ENCODE results near the gene RPS14. TPM values are rescaled to one million over a fixed set of nuclear protein-coding genes. Genes with fewer than 3 reads are reported as not detected.

RPS14 gene
- total RNA-seq, 2 experiments from 2014 or later: 4,594 to 4,738 TPM

DNA sequence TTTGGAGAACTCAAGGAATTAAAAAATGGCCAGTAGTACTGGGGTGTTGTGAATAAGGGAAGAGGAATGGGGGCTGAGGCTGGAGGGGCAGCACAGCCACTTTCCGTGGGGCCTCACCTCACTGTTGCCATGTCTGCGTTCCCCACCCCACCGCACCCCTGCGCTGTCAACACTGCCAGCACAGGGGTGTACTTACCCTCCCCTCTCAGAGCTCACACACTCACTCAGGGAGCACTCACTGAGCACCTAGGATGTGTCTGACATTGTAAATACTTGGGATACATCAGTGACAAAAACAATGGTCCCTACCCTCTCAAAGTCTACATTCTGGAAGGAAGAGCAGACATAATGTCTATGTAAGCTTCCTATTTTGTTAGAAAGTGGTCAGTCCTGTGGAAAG lies 3.4 kb upstream of the RPS14 start:
- Mint-ChIP-seq H3K4me1 (ENCODE audit: low read depth) (peaks cover 20% of the 10 kb centered on the region), H3K9me3 (no peaks in the 10 kb centered on the region), H3K27me3 (ENCODE audit: low read depth) (no peaks in the 10 kb centered on the region), H3K36me3 (ENCODE audit: low read depth) (peaks cover 17% of the 10 kb centered on the region), H3K4me3 (no peak overlapping the region), H3K27ac (no peak overlapping the region)
- CTCF ChIA-PET: interaction anchor here (0.6 kb wide), 1 partner anchor 77 kb away, joined by 4 read pairs; no protein-coding TSS in a partner anchor
- DNase-seq: no peak
- intact Hi-C loops (cut with micrococcal nuclease): loop anchor here (10.0 kb wide), 1 partner anchor 1322 kb away; the partner anchor contains the start of gene G3BP1

GRCh38 chr5:150451594-150451993 lies 2.1 kb upstream of the RPS14 start:
- no peak overlapping the region for H3K4me3 Mint-ChIP-seq

GRCh38 chr5:150448952-150449516 lies 505 bp downstream of the RPS14 start:
- peak overlapping the region; percentile 99 for H3K27ac Mint-ChIP-seq
- H3K9me3 Mint-ChIP-seq: no peaks in the 10 kb centered on the region
- peaks cover 49% of the 10 kb centered on the region for H3K36me3 Mint-ChIP-seq (ENCODE audit: low read depth)
- peak; percentile 6 for DNase-seq
- H3K4me3 Mint-ChIP-seq: peak overlapping the region; percentile 93
- H3K27me3 Mint-ChIP-seq (ENCODE audit: low read depth): no peaks in the 10 kb centered on the region
- intact Hi-C loops (cut with micrococcal nuclease): loop anchor here (1.0 to 2.0 kb wide), 3 partner anchors 92 to 309 kb away; partner anchors contain the start of genes RBM22 and TCOF1
- CTCF ChIA-PET: interaction anchor here (0.6 to 2.6 kb wide), 3 partner anchors 11 to 617 kb away, joined by 3 to 28 read pairs (median 8); no protein-coding TSS in a partner anchor
- peaks cover 34% of the 10 kb centered on the region for H3K4me1 Mint-ChIP-seq (ENCODE audit: low read depth)

More at GRCh38 chr5:150451594-150451993, 2.1 kb upstream of the RPS14 start:
- Mint-ChIP-seq H3K9me3 (no peaks in the 10 kb centered on the region), H3K4me1 (ENCODE audit: low read depth) (peaks cover 21% of the 10 kb centered on the region), H3K27ac (no peak overlapping the region), H3K36me3 (ENCODE audit: low read depth) (peaks cover 30% of the 10 kb centered on the region), H3K27me3 (ENCODE audit: low read depth) (no peaks in the 10 kb centered on the region)
- CTCF ChIA-PET: interaction anchor here (0.7 to 0.9 kb wide), 2 partner anchors 36 to 90 kb away, joined by 4 to 6 read pairs; no protein-coding TSS in a partner anchor
- intact Hi-C loops (cut with micrococcal nuclease): loop anchor here (10.0 kb wide), 1 partner anchor 1323 kb away; the partner anchor contains the start of gene G3BP1
- DNase-seq: no peak

DNA sequence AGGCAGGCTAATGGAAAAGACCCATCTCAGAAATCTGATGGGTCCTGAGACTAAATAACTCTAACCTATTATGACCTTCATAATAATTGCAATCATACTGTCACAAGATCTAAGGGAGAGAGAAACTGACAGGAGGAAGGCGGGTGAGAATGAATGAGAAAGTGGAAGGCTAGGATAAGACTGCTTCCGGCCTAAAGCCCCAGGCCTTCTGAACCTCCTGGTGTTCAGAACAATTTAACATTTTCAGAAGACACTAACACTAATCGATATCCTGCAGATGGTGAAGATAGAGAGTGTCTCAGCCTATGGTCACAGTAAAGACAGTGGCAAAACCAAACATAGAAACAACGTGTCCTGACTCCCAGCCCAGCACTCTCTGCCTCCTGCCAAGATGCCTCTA lies 1.2 kb downstream of the RPS14 start:
- Mint-ChIP-seq H3K36me3 (ENCODE audit: low read depth) (peaks cover 55% of the 10 kb centered on the region), H3K27ac (peak overlapping the region; percentile 99), H3K27me3 (ENCODE audit: low read depth) (no peaks in the 10 kb centered on the region), H3K9me3 (no peaks in the 10 kb centered on the region), H3K4me3 (peak overlapping the region; percentile 93), H3K4me1 (ENCODE audit: low read depth) (peaks cover 34% of the 10 kb centered on the region)
- no peak for DNase-seq
- CTCF ChIA-PET: interaction anchor here (1.1 to 2.4 kb wide), 2 partner anchors 11 to 287 kb away, joined by 3 to 16 read pairs; no protein-coding TSS in a partner anchor
- intact Hi-C loops (cut with micrococcal nuclease): loop anchor here (2.0 kb wide), 1 partner anchor 252 kb away; the partner anchor contains the start of gene RBM22

- Mint-ChIP-seq H3K27ac (peak overlapping the region; percentile 99), H3K27me3 (ENCODE audit: low read depth) (no peaks in the 10 kb centered on the region), H3K9me3 (no peaks in the 10 kb centered on the region), H3K36me3 (ENCODE audit: low read depth) (peaks cover 58% of the 10 kb centered on the region), H3K4me3 (peak overlapping the region; percentile 93), H3K4me1 (ENCODE audit: low read depth) (peaks cover 34% of the 10 kb centered on the region)
- CTCF ChIA-PET: interaction anchor here (1.0 to 2.4 kb wide), 3 partner anchors 10 to 286 kb away, joined by 3 to 16 read pairs (median 4); no protein-coding TSS in a partner anchor
- no peak for DNase-seq
- intact Hi-C loops (cut with micrococcal nuclease): no loop called here
Measured at GRCh38 chr5:150447188-150447587, 2.4 kb downstream of the RPS14 start.

- Mint-ChIP-seq H3K27me3 (ENCODE audit: low read depth) (no peaks in the 10 kb centered on the region), H3K4me1 (ENCODE audit: low read depth) (peaks cover 34% of the 10 kb centered on the region), H3K36me3 (ENCODE audit: low read depth) (peaks cover 58% of the 10 kb centered on the region), H3K27ac (peak overlapping the region; percentile 99), H3K4me3 (peak overlapping the region; percentile 34), H3K9me3 (no peaks in the 10 kb centered on the region)
- intact Hi-C loops (cut with micrococcal nuclease): no loop called here
- CTCF ChIA-PET: interaction anchor here (0.7 to 2.4 kb wide), 2 partner anchors 9 to 32 kb away, joined by 3 to 16 read pairs; no protein-coding TSS in a partner anchor
- DNase-seq: no peak
Measured at GRCh38 chr5:150446583-150446982, 3.0 kb downstream of the RPS14 start.

DNA sequence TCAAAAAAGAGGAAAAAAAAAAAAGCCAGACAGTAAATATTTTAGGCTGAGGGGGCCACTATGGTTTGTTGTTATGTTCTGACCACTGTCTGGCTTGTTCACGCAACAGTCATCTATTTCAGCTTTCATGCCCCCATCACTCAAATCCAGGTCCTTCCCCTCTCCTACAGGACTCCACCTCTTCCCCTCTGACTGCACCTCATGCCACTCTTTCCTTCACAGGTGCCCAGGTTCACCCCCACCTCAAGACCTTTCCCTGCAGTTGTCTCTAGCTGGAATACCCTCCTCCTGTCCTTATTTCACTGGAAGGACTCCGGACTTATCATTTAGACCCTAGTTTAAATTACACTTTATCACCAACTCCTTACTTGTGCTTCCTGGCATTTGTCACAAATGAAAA lies 3.5 kb downstream of the RPS14 start:
- H3K36me3 Mint-ChIP-seq (ENCODE audit: low read depth): peaks cover 58% of the 10 kb centered on the region
- H3K27me3 Mint-ChIP-seq (ENCODE audit: low read depth): no peaks in the 10 kb centered on the region
- peaks cover 34% of the 10 kb centered on the region for H3K4me1 Mint-ChIP-seq (ENCODE audit: low read depth)
- intact Hi-C loops (cut with micrococcal nuclease): no loop called here
- no peak for DNase-seq
- H3K4me3 Mint-ChIP-seq: no peak overlapping the region
- peak overlapping the region; percentile 99 for H3K27ac Mint-ChIP-seq
- H3K9me3 Mint-ChIP-seq: no peaks in the 10 kb centered on the region
- CTCF ChIA-PET: interaction anchor here (0.7 to 2.4 kb wide), 3 partner anchors 9 to 31 kb away, joined by 3 to 16 read pairs (median 3); no protein-coding TSS in a partner anchor

GRCh38 chr5:150444770-150445169 lies 4.8 kb downstream of the RPS14 start:
- Mint-ChIP-seq H3K4me3 (no peak overlapping the region), H3K36me3 (ENCODE audit: low read depth) (peaks cover 60% of the 10 kb centered on the region), H3K27me3 (ENCODE audit: low read depth) (no peaks in the 10 kb centered on the region), H3K4me1 (ENCODE audit: low read depth) (peaks cover 31% of the 10 kb centered on the region), H3K9me3 (no peaks in the 10 kb centered on the region), H3K27ac (peak overlapping the region; percentile 46)
- CTCF ChIA-PET: interaction anchor here (0.6 to 1.1 kb wide), 3 partner anchors 9 to 710 kb away, joined by 3 to 4 read pairs (median 3); no protein-coding TSS in a partner anchor
- intact Hi-C loops (cut with micrococcal nuclease): no loop called here
- DNase-seq: no peak

GRCh38 chr5:150443242-150444075 lies 6.1 kb downstream of the RPS14 start:
- Mint-ChIP-seq H3K36me3 (ENCODE audit: low read depth) (peaks cover 49% of the 10 kb centered on the region), H3K4me1 (ENCODE audit: low read depth) (peaks cover 31% of the 10 kb centered on the region), H3K4me3 (no peak overlapping the region), H3K9me3 (no peaks in the 10 kb centered on the region), H3K27me3 (ENCODE audit: low read depth) (no peaks in the 10 kb centered on the region), H3K27ac (no peak overlapping the region)
- no peak for DNase-seq
- CTCF ChIA-PET: interaction anchor here (0.6 to 1.6 kb wide), 2 partner anchors 14 to 413 kb away, joined by 3 to 5 read pairs; no protein-coding TSS in a partner anchor
- intact Hi-C loops (cut with micrococcal nuclease): no loop called here

GRCh38 chr5:150442699-150443080 lies 6.8 kb downstream of the RPS14 start:
- no peak overlapping the region for H3K4me3 Mint-ChIP-seq
- H3K4me1 Mint-ChIP-seq (ENCODE audit: low read depth): peaks cover 24% of the 10 kb centered on the region
- H3K36me3 Mint-ChIP-seq (ENCODE audit: low read depth): peaks cover 41% of the 10 kb centered on the region
- intact Hi-C loops (cut with micrococcal nuclease): no loop called here
- DNase-seq: no peak
- H3K9me3 Mint-ChIP-seq: no peaks in the 10 kb centered on the region
- no peak overlapping the region for H3K27ac Mint-ChIP-seq
- H3K27me3 Mint-ChIP-seq (ENCODE audit: low read depth): no peaks in the 10 kb centered on the region
- CTCF ChIA-PET: interaction anchor here (0.6 to 1.6 kb wide), 2 partner anchors 10 to 15 kb away, joined by 3 to 5 read pairs; no protein-coding TSS in a partner anchor

DNA sequence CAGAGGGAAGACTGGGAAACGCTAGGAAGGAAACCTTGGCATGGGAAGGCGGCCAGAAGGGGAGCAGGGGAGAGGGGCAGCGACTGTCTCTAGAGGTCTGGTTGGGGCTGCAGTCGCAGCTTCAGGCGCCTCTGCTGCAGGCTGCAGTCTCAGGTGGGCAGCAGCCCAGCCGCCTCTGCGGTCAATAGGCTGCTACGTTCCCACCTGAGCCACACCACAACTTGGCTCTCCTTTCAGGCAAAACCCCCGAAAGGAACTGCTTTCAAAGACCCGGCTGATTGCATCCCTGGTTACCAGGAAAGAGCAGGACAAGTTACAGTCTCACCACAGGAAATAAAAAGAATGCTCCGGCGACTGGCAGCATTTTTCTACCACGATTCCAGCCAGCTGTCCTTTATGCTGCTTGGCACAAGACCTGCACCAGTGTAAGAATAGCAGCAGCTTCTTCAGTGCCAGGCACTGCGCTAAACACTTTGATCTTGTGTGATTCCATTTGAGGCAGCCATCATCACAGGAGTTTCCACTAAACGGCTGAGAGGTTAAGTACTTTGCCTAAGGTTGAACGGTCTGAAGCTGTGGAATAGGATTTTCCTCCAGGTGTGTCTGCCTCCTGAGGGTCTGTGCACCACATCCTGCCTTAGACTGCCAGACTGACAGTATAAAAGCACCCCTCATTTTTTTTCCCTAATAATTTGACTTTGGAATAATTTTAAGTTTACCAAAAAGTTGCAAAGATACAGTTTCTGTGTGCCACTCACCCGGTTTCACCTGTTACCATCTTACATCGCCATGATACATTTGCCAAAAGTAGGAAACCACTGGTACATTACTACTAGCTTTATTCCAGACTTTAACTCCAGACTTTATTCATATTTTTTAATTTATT lies 7.5 kb downstream of the RPS14 start:
- H3K4me1 Mint-ChIP-seq (ENCODE audit: low read depth): peaks cover 18% of the 10 kb centered on the region
- H3K9me3 Mint-ChIP-seq: no peaks in the 10 kb centered on the region
- peak overlapping the region; percentile 46 for H3K27ac Mint-ChIP-seq
- peaks cover 35% of the 10 kb centered on the region for H3K36me3 Mint-ChIP-seq (ENCODE audit: low read depth)
- DNase-seq: no peak
- no peaks in the 10 kb centered on the region for H3K27me3 Mint-ChIP-seq (ENCODE audit: low read depth)
- CTCF ChIA-PET: interaction anchor here (0.6 to 1.6 kb wide), 2 partner anchors 9 to 15 kb away, joined by 3 to 5 read pairs; no protein-coding TSS in a partner anchor
- H3K4me3 Mint-ChIP-seq: no peak overlapping the region
- intact Hi-C loops (cut with micrococcal nuclease): no loop called here

All from activated naive CD4-positive, alpha-beta T cell treated with anti-CD3 and anti-CD28 coated beads for 36 hours (primary cell).